Epithelial cell of prostate (primary cell): ENCODE data around the gene KREMEN1.

Experiments
- DNase-seq: peaks from one replicate; pipeline ENCODE4 v3.0.0-alpha.2; 2011; ENCODE audit warnings: low read depth, low spot score
- H3K27ac ChIP-seq: fragments of 450-650 bp; 2 replicates; pipeline ENCODE4 v1.5.1; 2017; ENCODE audit warnings: mild to moderate bottlenecking

Gene KREMEN1

GRCh38 chr22:29145321-29146072 is 72.7 kb downstream of the KREMEN1 start:
- no peak overlapping the region for H3K27ac ChIP-seq
- DNase-seq, result no peak

DNA sequence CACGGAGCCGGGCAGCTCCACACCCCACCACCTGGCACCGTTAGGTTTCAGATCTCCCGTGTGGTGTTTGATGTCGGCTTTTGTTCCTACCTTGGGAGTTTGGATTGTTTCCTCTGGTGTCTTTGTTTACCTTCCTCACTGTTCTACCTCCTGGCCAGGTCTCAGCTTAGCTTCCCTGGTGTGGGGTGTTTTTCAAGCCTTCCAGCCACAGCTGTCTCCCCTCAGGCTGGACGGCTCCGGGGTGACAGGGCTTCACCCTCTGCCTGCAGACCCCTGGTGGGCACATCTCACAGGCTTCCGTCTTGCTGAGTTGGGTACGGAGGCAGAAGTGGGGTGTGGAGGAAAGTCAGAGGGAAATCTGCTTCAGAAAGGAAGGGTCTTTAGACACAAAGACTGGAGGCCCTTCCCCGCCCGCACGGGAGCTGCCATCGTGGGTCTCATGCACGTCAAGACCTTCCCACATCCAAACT is 73.3 kb downstream of the KREMEN1 start:
- H3K27ac ChIP-seq, result no peak overlapping the region
- DNase-seq, result no peak

DNA sequence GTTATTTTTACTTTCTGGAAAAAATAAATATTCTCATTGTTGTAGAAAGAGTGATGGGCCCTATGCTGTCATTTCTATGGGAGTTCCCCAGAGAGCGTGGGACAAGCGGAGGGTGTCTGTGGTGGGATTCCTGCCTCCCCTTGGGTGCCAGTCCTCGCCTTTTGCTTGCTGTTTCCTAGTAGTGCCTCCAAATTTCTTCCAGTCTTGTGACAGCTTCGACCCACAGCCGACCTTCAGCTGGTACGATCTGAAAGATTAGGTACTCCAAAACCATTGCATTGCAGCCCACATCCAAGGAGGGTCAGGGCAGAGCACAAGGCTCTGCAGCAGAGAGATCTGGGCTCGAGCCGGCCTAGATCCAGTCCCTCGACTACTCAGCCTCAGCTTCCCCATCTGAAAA is 73.9 kb downstream of the KREMEN1 start:
- H3K27ac ChIP-seq, result no peak overlapping the region
- DNase-seq, result no peak

DNA sequence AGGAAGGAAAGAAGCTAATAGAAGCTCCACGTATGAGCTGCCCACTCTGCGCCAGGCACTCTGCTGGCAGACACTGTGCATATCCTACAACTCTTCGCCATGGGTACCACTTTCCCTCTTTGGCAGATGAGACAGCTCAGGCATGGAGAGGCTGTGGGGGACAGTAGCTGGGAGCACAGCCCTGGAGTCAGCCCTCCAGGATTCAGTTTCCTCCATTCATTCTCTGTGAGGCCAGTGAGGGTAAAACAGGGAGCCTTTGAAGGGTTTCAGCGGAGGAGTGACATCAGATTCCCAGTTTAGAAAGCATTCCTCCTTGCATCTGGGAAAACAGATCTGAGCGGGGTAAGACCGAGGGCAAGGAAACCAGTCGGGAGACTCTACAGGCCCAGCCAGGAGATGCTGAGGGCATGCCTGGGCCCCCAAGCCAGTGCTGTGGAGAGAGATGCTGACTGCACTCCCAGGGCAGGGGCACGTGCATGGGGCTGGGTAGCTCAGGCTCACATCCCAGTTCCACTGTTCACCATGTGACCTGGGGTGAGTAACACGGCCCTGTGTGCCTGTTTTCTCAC is 74.6 kb downstream of the KREMEN1 start:
- no peak overlapping the region for H3K27ac ChIP-seq
- DNase-seq, result no peak

GRCh38 chr22:29148036-29148435 is 75.2 kb downstream of the KREMEN1 start:
- H3K27ac ChIP-seq, result no peak overlapping the region
- DNase-seq, result no peak

GRCh38 chr22:29148826-29149225 is 76.0 kb downstream of the KREMEN1 start:
- no peak overlapping the region for H3K27ac ChIP-seq
- no peak for DNase-seq

GRCh38 chr22:29149841-29150555 is 77.2 kb downstream of the KREMEN1 start:
- DNase-seq, result no peak
- no peak overlapping the region for H3K27ac ChIP-seq

GRCh38 chr22:29150701-29151100 is 77.9 kb downstream of the KREMEN1 start:
- no peak for DNase-seq

GRCh38 chr22:29151316-29151715 is 78.5 kb downstream of the KREMEN1 start:
- no peak for DNase-seq
- no peak overlapping the region for H3K27ac ChIP-seq

More at GRCh38 chr22:29150701-29151100, 77.9 kb downstream of the KREMEN1 start:
- H3K27ac ChIP-seq, result no peak overlapping the region

DNA sequence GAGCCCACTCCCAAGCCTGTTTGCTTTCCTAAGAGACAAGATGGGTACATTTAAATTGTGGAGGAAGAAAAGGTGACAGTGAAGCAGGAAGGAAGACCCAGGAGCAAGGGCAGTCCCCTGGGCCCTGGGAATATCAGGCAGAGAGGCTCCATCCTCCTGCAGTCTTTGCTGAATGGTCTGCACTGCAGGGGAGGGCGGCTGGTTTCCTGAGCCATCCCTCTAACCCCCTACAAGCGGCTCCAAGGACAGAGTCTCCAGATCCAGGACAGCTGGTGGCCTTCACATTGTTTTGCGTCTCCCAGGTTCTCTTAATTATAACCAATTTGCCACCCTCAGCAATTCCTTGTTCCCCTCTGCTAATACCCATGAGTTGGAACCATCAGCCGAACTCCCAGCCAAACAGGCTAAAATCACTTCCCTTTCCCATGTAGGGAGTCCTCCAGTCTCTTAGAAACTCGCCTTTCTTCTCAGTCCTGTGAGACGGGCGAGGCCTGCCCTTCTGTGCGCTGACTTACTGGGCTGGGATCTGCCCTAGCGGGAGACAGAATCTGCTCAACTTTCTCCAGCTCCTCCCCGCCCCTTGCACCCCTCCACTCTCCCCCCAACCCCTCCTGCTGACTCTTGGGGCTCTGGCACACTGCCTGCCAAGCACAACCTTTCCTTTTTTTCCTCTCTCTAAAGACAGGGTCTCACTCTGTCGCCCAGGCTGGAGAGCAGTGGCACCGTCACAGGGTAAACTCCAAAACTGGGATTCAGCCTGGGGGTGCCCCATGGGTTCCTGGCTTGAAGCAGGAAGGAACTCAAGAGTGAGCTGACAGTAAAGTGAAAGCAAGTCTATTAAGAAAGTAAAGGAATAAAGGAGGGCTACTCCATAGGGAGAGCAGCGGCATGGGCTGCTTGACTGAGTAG is 79.5 kb downstream of the KREMEN1 start:
- DNase-seq, result no peak
- H3K27ac ChIP-seq, result no peak overlapping the region

- DNase-seq, result no peak
- H3K27ac ChIP-seq, result no peak overlapping the region
Measured at GRCh38 chr22:29152954-29153719, 80.3 kb downstream of the KREMEN1 start.

- H3K27ac ChIP-seq, result no peak overlapping the region
- no peak for DNase-seq
Measured at GRCh38 chr22:29154364-29155048, 81.7 kb downstream of the KREMEN1 start.

- no peak overlapping the region for H3K27ac ChIP-seq
- DNase-seq, result no peak
Measured at GRCh38 chr22:29155966-29156365, 83.1 kb downstream of the KREMEN1 start.

GRCh38 chr22:29156507-29156906 is 83.7 kb downstream of the KREMEN1 start:
- no peak overlapping the region for H3K27ac ChIP-seq
- DNase-seq, result no peak

DNA sequence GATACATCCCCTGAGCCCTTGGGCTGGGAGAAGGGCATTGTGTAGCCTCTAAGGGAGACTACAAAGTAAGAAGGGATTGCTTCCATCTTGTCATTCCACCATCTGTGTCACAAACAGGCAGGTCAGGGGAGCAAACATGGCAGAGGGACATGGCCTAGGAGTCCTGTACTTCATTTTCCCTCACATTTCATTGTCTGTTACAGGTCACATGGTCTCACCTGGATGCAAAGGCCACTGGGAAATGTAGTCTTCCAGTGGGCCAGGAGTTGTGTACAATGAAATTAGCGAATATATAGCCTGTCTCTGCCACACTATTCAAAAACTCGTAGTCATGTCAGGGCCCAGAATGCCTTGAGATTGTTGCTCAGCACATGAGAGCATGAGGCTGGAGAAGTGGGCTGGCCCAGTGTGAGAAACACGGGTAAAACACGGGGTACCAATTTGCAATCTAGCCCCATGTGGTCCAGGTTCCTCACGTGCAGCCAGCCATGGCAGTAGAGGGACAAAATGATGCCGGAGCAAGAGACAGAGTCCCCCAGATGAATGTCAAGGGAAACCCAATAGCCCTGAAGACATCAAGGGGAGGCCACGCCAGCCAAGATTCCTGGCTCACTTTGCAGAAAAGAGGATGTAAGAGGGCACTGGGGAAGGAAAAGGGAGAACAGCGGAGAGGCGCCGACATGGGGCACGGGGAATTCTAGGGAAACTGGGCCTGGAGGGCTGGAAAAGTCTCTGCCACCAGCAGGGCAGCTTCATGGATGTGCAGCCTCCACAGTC is 85.1 kb downstream of the KREMEN1 start:
- DNase-seq, result no peak
- H3K27ac ChIP-seq, result no peak overlapping the region

DNA sequence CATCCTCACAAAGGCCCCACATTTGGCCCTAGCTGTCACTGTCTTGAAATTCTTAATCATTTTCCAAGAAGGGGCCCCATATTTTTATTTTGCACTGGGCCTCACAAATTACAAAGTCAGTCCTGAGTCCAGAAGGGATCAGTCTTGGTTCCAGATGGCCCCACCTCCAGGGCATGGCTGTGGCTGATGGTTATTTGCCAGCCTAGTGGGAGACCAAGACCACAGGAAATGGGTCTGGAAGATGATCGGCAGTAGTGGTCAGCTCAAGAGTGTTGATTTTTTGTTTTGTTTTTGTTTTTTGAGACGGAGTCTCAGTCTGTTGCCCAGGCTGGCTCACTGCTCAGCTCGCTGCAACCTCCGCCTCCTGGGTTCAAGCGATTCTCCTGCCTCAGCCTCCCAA is 85.7 kb downstream of the KREMEN1 start:
- no peak overlapping the region for H3K27ac ChIP-seq
- no peak for DNase-seq

GRCh38 chr22:29163808-29164207 is 91.0 kb downstream of the KREMEN1 start:
- no peak for DNase-seq
- H3K27ac ChIP-seq, result no peak overlapping the region

GRCh38 chr22:29165321-29166060 is 92.7 kb downstream of the KREMEN1 start:
- no peak for DNase-seq
- no peak overlapping the region for H3K27ac ChIP-seq
